ENCODE measurements around the gene ZNF428.
"Not testable (repeated sequence)": the region's sequence is repeated elsewhere in the genome, so short reads cannot be mapped to it uniquely, and the experiment has no call there.

ZNF428 gene

DNA sequence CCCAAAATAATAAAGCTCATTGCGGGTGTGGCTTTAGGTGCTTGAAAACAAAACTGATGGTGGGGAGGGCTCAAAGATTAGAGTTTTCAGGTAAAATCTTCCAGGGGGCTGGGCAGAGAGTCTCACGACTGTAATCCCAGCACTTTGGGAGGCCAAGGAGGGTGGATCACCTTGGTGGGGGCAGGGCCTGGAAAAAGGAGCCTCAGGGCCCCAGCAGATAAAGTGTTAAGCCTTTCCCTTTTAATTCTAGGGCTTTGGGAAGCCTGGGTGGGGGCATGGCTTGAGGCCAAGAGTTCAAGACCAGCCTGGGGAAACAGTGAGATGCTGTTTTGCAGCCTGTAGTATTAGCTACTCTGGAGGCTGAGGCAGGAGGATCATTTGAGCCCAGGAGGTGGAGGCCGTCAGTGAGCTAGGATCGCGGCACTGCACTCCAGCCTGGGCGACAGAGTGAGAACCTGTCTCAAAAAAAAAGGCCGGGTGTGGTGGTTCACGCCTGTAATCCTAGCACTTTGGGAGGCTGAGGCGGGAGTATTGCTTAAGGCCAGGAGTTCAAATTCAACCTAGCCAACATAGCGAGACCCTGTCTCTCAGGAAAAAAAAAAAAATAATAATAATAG lies 25.2 kb downstream of the ZNF428 start:
- DNase-seq (ENCODE audit: low spot score): no peak

GRCh38 chr19:43592800-43593350 lies 26.6 kb downstream of the ZNF428 start:
- DNase-seq (ENCODE audit: low spot score): no peak

- no peak for DNase-seq (ENCODE audit: low spot score)
Observed at GRCh38 chr19:43591904-43592772, 27.3 kb downstream of the ZNF428 start.

DNA sequence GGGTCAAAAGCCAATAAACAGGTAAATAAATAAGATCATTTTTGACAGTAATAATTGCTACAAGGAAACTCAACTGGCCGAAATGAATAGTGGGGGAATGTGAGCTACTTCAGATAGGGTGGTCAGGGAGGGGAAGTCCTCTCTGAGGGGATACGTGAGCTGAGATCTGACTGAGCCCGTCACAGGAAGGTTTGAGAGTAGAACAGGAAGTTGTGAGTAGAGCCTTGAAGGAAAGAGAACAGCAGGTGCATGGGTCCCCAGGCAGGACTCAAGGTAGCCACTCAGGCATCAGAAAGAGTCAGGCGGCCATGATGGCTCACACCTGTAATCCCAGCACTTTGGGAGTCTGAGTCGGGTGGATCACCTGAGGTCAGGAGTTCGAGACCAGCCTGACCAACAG lies 29.8 kb downstream of the ZNF428 start:
- no peak for DNase-seq (ENCODE audit: low spot score)

- DNase-seq (ENCODE audit: low spot score): no peak
Observed at GRCh38 chr19:43589277-43589676, 30.2 kb downstream of the ZNF428 start.

DNA sequence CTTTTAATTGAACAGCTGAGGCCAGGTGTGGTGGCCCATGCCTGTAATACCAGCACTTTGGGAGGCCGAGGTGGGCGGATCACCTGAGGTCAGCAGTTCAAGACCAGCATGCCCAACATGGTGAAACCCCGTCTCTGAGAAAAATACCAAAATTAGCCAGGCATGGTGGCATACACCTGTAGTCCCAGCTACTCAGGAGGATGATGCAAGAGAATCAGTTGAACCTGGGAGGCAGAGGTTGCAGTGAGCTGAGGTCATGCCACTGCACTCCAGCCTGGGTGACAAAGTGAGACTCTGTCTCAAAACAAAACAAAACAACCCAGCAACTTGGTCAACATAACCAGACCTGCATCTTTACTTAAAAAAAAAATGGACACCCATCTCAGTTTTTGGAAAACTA lies 32.4 kb downstream of the ZNF428 start:
- DNase-seq (ENCODE audit: low spot score): not testable (repeated sequence)

DNA sequence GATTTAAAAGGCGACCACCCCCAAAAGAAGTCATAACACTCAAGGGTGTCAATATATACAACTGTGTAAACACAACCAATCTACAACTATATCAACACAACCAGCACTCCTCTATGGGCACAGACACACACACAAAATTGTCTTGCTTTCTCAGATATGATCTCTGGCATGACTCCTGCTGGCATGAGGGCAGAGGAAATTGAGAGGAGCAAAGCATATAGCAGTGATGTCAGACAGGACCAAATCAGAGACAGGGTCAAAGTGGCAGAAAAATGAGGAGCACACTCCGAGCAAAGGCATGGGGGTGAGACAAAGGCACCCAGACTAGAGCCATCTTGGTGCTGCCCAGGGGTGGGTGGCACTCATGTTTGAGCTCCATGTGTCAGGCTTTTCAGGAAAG lies 33.1 kb downstream of the ZNF428 start:
- DNase-seq (ENCODE audit: low spot score): no peak

GRCh38 chr19:43584484-43584883 lies 34.9 kb downstream of the ZNF428 start:
- no peak for DNase-seq (ENCODE audit: low spot score)

DNA sequence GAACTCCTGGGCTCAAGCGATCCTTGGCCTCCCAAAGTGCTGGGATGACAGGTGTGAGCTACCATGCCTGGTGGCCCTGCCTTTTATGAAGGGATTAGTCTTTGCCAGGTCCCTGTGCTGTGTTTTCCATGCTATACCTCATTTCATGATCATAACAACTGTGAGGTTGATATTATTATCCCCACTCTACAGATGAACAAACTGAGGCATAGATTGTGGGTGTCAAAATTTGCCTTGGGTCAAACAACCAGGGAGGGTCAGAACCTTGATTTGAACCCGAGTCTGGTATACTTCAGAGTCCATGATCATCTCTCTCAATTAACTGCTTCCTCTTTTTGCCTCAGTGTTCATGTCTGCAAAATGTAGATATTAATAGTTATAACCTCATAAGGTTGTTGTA lies 36.9 kb downstream of the ZNF428 start:
- DNase-seq (ENCODE audit: low spot score): no peak

GRCh38 chr19:43581467-43581866 lies 38.0 kb downstream of the ZNF428 start:
- no peak for DNase-seq (ENCODE audit: low spot score)

DNA sequence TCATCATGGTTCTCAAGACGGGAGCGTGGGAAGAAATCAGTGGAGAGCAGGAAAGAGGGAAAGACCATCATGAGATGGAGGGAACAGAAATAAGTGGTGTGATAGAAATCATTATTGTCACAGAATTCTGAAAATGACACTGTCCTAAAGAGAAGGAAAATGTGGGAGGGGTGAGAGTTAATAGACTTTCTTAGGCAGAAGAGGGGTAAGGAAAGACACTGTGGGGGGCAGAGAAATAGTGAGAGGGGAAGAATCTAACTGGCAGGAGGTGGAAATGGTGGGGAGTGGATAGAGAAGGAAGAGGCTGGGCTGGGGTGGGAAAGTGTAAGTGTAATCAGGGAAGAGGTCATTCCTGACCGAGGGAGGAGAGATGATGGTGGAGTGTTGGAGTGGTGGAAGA lies 40.6 kb downstream of the ZNF428 start:
- no peak for DNase-seq (ENCODE audit: low spot score)

DNA sequence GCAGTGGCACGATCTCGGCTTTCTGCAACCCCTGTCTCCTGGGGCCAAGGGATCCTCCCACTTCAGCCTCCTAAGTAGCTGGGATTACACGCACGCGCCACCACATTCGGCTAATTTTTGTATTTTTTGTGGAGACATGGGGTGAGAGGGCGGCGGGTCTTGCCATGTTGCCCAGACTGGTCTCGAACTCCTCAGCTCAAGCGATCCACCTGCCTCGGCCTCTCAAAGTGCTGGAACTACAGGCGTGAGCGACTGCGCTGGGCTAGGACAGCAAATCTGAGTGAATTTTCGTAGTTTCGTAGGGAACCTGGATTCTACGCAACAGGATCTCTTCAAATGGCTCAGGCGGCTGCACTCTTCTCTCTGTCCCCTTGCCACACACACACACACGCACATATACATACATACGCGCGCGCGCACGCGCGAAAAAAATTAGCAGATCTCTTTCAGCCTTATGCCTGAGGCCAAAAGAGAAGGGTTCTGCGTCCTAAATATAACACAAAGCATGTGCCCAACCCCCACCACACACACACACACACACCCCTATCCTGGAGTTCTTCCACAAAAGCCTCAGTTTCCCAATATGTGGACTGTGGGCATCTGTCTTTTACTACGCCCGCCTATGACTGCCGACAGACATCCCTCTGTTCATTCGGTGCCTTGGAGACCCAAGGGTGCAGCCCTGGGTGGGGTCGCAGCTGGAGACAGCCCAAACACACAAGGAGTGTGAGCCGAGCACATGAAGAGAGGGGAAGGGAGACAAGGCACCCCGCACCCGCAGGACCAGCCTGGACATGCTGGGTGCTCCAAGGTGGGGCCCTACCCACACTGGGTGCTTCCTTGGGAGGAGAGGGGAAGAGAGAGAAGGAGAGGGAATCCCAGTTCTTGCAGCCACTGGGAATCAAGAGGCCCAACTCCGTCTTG lies 43.2 kb downstream of the ZNF428 start:
- DNase-seq (ENCODE audit: low spot score): peak; percentile 12

DNA sequence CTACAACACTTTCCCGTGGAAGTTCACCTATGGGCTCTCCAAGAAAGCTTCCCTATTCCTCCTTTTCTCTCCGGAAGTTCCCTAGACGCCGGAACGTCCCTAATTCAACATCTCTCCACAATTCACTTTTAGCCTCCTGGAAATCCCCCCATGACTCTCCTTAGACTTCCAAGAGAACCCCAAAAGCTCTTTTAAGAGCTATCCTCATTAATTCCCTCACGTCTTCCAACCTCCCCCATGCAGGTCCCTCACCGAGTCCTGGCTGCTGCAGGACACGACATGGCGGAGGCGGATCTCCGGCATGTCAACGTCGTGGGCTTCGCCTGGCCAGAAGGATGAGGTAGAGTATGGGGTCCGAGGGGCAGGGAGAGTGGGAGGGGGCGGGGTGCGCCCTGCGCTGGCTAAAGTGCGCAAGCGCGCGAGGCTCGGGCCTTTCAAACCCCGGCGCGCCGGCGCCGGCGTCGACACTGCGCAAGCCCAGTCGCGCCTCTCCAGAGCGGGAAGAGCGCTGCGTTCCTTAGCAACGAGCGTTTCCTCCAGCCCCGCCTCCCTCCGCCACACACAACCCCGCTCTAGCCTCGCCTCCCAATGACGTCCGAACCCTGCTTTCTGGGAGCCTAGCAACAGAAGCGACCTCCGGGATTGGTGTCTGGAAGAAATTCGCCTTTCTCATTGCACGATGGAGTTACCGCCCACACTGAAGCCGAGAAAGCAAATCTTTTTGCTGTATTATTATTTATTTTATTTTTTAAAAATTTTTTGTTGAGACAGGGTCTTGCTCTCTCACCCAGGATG lies 44.1 kb downstream of the ZNF428 start, which contains the start of the genes PINLYP and XRCC1:
TSS of gene PINLYP (plus strand) at position 646 of the 795 bp plus-strand sequence. CDS start 1,391 bp downstream, outside the sequence.
TSS of gene XRCC1 (minus strand) at position 372 of the 795 bp plus-strand sequence. CDS start at position 303, 69 bp downstream.
- DNase-seq (ENCODE audit: low spot score): peak; percentile 98

DNA sequence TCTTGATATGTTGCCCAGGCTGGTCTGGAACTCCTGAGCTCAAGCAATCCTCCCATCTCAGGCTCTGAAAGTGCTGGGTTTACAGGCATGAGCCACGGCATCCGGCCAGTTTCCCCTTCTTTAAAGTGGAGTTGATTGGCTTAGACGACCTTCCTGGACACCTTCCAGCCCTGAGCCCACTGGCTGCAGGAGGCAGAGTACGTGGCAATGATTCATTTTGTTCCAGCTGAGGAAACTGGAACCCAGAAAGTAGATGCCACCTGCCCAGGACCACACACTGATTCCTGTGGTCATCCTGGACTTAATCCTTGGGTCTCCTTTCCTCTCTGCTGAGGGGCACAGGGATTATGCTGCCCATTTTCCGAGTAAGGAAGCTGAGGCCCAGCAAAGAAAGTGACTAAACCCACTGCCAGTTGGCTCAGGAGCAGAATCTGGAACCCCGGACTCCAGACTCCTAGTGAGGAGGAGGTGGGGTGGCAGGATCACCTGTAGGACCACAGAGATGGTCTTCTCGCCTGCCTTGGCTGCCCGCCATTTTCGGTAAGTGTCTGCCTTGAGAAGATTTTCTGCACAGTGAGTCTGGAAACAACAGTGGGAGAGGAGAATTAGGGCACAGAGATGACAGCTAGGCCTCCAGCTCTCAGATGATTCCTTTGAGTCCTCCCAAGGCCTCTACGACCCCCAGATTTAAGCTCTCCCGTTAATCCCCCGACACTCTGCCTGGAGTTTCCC lies 44.8 kb downstream of the ZNF428 start:
- no peak for DNase-seq (ENCODE audit: low spot score)

DNA sequence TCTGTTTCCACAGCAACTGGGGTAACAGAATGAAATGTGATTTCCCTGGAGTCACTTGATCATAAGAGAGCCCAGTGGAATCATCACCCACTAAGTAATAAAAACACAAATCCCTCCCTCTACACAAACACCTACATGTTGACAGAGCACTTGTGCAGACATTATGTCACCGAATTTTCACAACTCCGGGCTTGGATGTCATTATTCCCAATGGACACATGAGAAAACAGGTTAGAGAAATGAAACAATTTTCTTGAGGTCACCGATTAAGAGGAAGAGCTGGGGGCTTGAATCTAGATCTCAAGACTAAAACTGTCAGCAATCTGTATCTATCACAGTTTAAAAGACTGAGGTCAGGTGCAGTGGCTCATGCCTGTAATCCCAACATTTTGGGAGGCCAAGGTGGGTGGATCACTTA lies 47.2 kb downstream of the ZNF428 start:
- no peak for DNase-seq (ENCODE audit: low spot score)

GRCh38 chr19:43570174-43570791 lies 49.1 kb downstream of the ZNF428 start:
- DNase-seq (ENCODE audit: low spot score): no peak

DNA sequence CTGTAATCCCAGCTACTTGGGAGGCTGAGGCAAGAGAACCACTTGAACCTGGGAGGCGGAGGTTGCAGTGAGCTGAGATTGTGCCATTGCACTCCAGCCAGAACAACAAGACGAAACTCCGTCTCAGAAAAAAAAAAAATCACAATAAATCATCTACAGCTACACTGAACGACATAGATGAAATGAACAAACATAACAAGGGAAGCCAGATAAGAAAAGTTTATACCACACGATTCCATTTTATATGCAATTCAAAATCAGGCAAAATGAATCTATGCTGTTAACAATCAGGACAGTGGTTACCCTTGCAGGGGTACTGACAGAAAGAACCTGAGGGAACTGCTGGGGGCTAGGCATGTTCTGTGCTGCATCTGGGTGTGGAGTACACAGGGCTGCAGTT lies 49.8 kb downstream of the ZNF428 start:
- no peak for DNase-seq (ENCODE audit: low spot score)

- DNase-seq (ENCODE audit: low spot score): peak; percentile 15
Observed at GRCh38 chr19:43564800-43565199, 54.6 kb downstream of the ZNF428 start.

DNA sequence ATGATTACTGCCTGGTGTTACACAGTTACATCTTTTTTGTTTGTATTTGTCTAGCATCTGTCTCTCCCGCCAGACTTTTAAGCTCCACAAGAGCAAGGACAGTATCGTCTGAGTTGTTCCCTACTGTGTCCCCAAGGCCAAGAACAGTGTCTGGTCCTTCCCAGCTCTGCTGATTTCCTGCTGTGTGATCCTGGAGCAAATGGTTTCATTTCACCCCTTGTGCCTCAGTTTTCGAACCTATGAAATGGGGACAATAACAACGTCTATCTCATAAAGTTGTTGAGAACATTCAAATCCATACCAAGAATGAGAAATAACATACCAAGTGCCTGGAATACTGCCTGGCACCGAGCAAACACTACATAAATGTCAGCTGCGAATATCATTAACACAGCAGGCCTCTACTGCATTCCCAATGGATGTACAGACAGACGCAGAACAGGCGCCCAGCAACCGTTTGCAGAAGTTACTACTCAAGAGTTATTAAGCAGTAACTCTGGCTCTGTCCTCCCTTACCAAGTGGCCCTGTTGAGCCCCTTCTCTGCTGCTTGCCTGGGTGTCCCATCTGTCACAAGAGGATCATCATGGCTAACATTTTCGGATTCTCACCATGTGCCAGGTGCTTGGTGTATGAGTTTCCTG lies 55.5 kb downstream of the ZNF428 start:
- no peak for DNase-seq (ENCODE audit: low spot score)

Data from SK-N-DZ (cell line).